Small intestine (tissue), 7 donors: Measurements from ENCODE around the gene PRKAR1B. TPM values are rescaled to one million over a fixed set of nuclear protein-coding genes. Genes with fewer than 3 reads are reported as not detected.

Source experiments
- DNase-seq, 2 donors: peaks; one replicate each; pipeline versions ENCODE4 v3.0.0 to v3.0.0-alpha.2; 2013
- FAIRE-seq: peaks from 2 replicates; lab custom pipeline; 2012; peaks lifted over from hg19 to GRCh38; lab: Jason Lieb, UNC
- H3K27ac ChIP-seq, 3 donors: one replicate each; pipeline ENCODE4 v1.5.1; 2013; ENCODE audit warnings: low read length in 2 of 3, mild to moderate bottlenecking in 2 of 3, control low read depth in 1 of 3, inconsistent platforms in 1 of 3, low read depth in 1 of 3, moderate library complexity in 1 of 3
- H3K27me3 ChIP-seq, 3 donors: one replicate each; pipeline ENCODE4 v1.6.1; 2013; ENCODE audit warnings: low read length in 3 of 3, inconsistent platforms in 1 of 3; ENCODE audit not compliant: control insufficient read depth in 3 of 3, insufficient read depth in 3 of 3
- H3K36me3 ChIP-seq, 3 donors: one replicate each; pipeline ENCODE4 v1.6.1; 2013; ENCODE audit warnings: low read length in 3 of 3, inconsistent platforms in 1 of 3, low read depth in 1 of 3, mild to moderate bottlenecking in 1 of 3, moderate library complexity in 1 of 3; ENCODE audit not compliant: control insufficient read depth in 3 of 3, insufficient read depth in 2 of 3
- H3K4me1 ChIP-seq, 3 donors: one replicate each; pipeline ENCODE4 v1.6.1; 2013; ENCODE audit warnings: low read length in 2 of 3, inconsistent platforms in 1 of 3, low read depth in 1 of 3, mild to moderate bottlenecking in 1 of 3, moderate library complexity in 1 of 3; ENCODE audit not compliant: control insufficient read depth in 3 of 3, insufficient read depth in 2 of 3
- H3K4me3 ChIP-seq, 3 donors: one replicate each; pipeline ENCODE4 v1.5.1; 2013; ENCODE audit warnings: low read length in 3 of 3, control low read depth in 1 of 3, inconsistent platforms in 1 of 3, low read depth in 1 of 3, mild to moderate bottlenecking in 1 of 3, moderate library complexity in 1 of 3
- H3K9me3 ChIP-seq, 2 donors: one replicate each; pipeline ENCODE4 v1.6.1; 2013; ENCODE audit warnings: low read depth in 1 of 2, low read length in 1 of 2; ENCODE audit not compliant: control insufficient read depth in 2 of 2, insufficient read depth in 1 of 2
- WGBS, 3 donors: extraction: QIAGEN DNeasy Blood & Tissue Kit; methylation state at CpG; one replicate each; pipeline ENCODE4 v1.1.7; 2013; 5-methylcytosine and 5-hydroxymethylcytosine counted together
- polyA plus RNA-seq, 4 donors: library from polyadenylated mRNA; stranded (reverse) in 3 of 4; unstranded in 1 of 4; fragments of 200-250 nt in 3 of 4; fragments of 120-200 nt in 1 of 4; gene quantifications; one replicate each; pipeline versions ENCODE4 v1.2.1 to v1.2.3, GENCODE V29; 2013
- donor health status: healthy with polysubstance abuse.
- donor health status: control.
- donor health status: control.
- donor health status: Bipolar disorder and iron deficiency.
- donor health status: healthy.

PRKAR1B gene
- polyA plus RNA-seq, 4 donors, result 9.5 to 32.3 (median 18.6) TPM

DNA sequence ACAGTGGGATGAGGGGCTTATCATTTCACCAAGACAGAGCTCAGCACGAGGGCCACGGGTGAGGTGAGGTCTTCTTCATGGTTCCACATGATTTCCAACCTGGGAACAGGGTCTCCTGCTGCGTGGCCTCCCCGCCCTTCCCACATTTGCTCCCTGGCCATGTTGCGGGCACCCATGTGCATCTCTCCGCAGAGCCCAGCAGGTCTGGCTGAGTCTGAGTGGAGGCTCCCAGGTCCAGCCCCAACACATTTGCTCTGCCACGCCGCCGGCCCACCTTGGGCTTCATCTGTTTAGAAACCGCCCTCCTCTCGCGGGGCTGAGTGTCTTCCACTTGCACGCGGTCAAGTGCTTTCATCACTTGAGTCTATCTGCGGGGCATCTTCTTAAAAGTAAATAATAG lies 14.8 kb upstream of the PRKAR1B start:
- FAIRE-seq (no peak), DNase-seq (no peak)
- no peak overlapping the region for H3K27ac ChIP-seq
- no peaks in the 10 kb centered on the region for H3K27me3 ChIP-seq
- H3K9me3 ChIP-seq, result no peaks in the 10 kb centered on the region
- WGBS, 3 donors, result 89 to 97% (median 90%) methylated on average over 15 of the region's 15 CpGs
- no peak overlapping the region for H3K4me3 ChIP-seq
- H3K4me1 ChIP-seq, result no peaks in the 10 kb centered on the region
- H3K36me3 ChIP-seq, result peaks cover 5 to 68% (median 6%) of the 10 kb centered on the region in 3 donors

GRCh38 chr7:741191-741671 lies 14.2 kb upstream of the PRKAR1B start:
- no peaks in the 10 kb centered on the region for H3K9me3 ChIP-seq
- no peak for DNase-seq
- H3K4me3 ChIP-seq, result no peak overlapping the region
- no peaks in the 10 kb centered on the region for H3K27me3 ChIP-seq
- H3K36me3 ChIP-seq, result peaks cover 5 to 63% (median 6%) of the 10 kb centered on the region in 3 donors
- no peak for FAIRE-seq
- WGBS, 3 donors, result 91 to 95% (median 94%) methylated on average over 17 of the region's 17 CpGs
- H3K4me1 ChIP-seq, result no peaks in the 10 kb centered on the region
- H3K27ac ChIP-seq, result no peak overlapping the region

DNA sequence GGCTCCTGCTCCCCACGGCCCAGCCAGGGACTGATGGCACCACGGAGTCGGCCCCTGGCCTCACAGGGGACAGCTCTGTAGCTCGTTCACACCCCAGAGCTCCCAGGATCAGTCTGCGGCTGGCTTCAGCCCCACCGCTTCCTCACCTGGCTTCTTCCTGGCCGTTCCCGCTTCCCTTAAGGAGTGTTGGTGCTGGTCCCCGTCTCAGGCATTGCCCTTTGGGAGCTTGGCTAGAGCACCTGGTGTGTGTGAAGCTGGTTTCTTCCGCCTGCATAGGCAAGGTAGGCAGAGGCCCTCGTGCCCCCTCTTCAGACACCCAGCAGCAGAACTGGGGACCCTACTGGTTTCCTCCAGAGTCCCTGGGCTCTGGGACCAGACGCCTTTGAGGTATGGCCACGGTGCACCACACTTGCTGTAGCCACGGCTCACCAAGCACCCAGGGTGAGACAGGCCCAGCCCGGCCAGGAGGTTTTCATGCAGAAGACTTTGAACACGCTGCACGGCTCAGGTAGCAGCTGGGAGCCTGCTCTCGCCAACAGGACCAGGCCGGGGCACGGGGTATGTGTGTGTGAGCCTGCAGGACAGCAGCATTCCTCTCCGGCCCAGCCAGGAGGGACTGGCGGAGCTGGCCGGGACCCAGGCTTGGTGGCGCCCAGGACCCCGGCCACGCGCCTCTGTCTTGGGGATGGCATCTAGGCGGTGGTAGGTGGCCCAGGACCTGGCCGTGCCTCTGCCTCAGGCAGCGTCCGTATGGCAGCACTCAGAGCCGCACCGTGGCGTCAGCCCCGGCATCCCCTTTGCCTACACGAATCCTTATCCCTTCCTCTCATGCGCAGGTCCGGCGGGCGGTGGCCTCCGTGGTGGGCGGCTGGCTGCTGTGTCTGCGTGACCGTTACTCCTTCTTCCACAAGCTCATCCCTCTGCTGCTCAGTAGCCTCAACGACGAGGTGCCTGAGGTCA lies 13.2 kb upstream of the PRKAR1B start:
- H3K4me1 ChIP-seq, result no peaks in the 10 kb centered on the region
- FAIRE-seq (no peak), DNase-seq (no peak)
- H3K9me3 ChIP-seq, result peaks cover 0 to 1% of the 10 kb centered on the region in 2 donors
- H3K36me3 ChIP-seq, result peaks cover 5 to 60% (median 6%) of the 10 kb centered on the region in 3 donors
- H3K27me3 ChIP-seq, result no peaks in the 10 kb centered on the region
- WGBS, 3 donors, result 95 to 98% (median 96%) methylated on average over 39 to 46 of the region's 46 CpGs
- H3K27ac ChIP-seq, result no peak overlapping the region
- H3K4me3 ChIP-seq, result no peak overlapping the region

GRCh38 chr7:739455-739982 lies 12.4 kb upstream of the PRKAR1B start:
- no peak for FAIRE-seq
- Histone ChIP-seq H3K9me3 (peaks cover 0 to 9% of the 10 kb centered on the region in 2 donors), H3K36me3 (peaks cover 5 to 59% (median 6%) of the 10 kb centered on the region in 3 donors), H3K4me1 (no peaks in the 10 kb centered on the region), H3K27ac (no peak overlapping the region), H3K4me3 (no peak overlapping the region), H3K27me3 (no peaks in the 10 kb centered on the region)
- 94 to 95% (median 95%) methylated on average over 31 of the region's 31 CpGs for WGBS, 3 donors
- DNase-seq, result no peak

DNA sequence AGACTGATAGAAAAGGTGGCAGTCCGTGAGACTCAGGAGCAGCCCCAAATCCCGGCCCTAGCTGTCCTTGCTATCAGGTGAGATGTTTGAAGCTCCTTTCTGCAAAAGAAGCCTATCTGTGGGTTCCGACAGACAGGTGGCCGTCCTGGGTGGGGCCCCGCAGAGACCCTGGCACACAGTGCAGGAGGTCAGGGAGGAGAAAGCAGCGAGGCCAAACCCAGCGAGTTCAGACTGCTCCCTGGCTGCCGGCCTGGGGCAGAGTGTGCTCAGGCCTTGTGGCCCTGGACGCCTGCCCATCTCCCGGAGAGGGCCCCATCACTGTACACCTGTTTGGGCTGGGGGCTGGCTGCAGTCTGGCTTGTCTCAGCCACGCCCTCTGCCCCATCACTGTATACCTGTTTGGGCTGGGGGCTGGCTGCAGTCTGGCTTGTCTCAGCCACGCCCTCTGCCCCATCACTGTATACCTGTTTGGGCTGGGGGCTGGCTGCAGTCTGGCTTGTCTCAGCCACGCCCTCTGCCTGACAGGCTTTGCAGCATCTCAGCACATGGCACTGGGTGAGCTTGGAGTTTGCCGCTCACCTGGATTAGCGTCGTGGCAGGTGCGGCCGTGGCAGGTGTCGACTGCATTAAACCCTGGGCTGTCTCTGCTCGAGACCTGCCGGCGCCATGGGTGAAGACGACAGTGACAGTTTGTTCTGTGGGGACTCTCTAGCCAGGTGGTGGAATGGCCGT lies 11.8 kb upstream of the PRKAR1B start:
- WGBS, 3 donors, result 83 to 96% (median 93%) methylated on average over 23 to 24 of the region's 24 CpGs
- no peaks in the 10 kb centered on the region for H3K4me1 ChIP-seq
- no peak for DNase-seq
- no peak overlapping the region for H3K27ac ChIP-seq
- peaks cover 5 to 59% (median 6%) of the 10 kb centered on the region in 3 donors for H3K36me3 ChIP-seq
- no peak for FAIRE-seq
- peaks cover 0 to 12% of the 10 kb centered on the region in 2 donors for H3K9me3 ChIP-seq
- H3K4me3 ChIP-seq, result no peak overlapping the region
- H3K27me3 ChIP-seq, result no peaks in the 10 kb centered on the region

DNA sequence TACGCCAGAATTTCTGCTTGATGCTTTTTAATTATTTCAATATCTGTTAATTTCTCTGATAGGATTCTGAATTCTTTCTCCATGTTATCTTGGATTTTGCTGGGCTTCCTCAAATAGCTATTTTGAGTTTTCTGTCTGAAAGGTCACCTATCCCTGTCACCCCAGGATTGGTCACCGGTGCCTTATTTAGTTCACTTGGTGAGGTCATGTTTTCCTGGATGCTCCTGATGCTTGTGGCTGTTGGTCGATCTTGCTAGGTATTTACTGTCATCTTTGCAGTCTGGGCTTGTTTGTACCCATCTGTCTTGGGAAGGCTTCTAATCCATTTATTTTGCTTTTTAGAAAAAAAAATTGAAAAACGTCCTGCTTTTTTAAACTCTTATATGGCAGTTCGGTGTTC lies 11.2 kb upstream of the PRKAR1B start:
- Histone ChIP-seq H3K36me3 (peaks cover 5 to 55% (median 6%) of the 10 kb centered on the region in 3 donors), H3K27me3 (no peaks in the 10 kb centered on the region), H3K27ac (no peak overlapping the region), H3K4me3 (no peak overlapping the region), H3K4me1 (no peaks in the 10 kb centered on the region), H3K9me3 (peaks cover 0 to 12% of the 10 kb centered on the region in 2 donors)
- DNase-seq (no peak), FAIRE-seq (no peak)
- WGBS, 3 donors, result 90 to 96% (median 95%) methylated on average over 5 of the region's 5 CpGs

GRCh38 chr7:734808-735207 lies 7.7 kb upstream of the PRKAR1B start:
- no peak for FAIRE-seq
- Histone ChIP-seq H3K27me3 (no peaks in the 10 kb centered on the region), H3K4me3 (no peak overlapping the region), H3K9me3 (peaks cover 0 to 12% of the 10 kb centered on the region in 2 donors), H3K27ac (no peak overlapping the region), H3K36me3 (peaks cover 1 to 45% (median 2%) of the 10 kb centered on the region in 3 donors), H3K4me1 (peaks cover 0 to 12% (median 0%) of the 10 kb centered on the region in 3 donors)
- WGBS, 3 donors, result 97 to 98% (median 98%) methylated on average over 11 of the region's 11 CpGs
- DNase-seq, result no peak

DNA sequence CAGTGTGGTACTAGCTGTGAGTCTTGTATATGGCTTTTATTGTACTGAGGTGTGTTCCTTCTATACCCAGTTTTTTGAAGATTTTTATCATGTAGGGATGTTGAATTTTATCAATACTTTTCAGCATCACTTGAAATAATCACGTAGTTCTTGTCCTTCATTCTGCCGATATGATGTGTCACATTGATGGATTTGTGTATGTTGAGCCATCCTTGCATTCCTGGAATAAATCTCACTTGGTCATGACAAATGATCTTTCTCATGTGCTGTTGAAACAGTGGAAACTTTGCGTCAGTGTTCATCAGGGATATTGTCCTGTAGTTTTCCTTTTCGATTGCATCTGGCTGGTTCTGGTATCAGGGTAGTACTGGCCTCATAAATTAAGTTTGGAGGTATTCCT lies 7.1 kb upstream of the PRKAR1B start:
- 98 to 99% (median 99%) methylated on average over 4 of the region's 4 CpGs for WGBS, 3 donors
- FAIRE-seq (no peak), DNase-seq (no peak)

More for the DNA sequence above, 7.1 kb upstream of the PRKAR1B start:
- H3K27ac ChIP-seq, result no peak overlapping the region
- H3K27me3 ChIP-seq, result no peaks in the 10 kb centered on the region
- peaks cover 1 to 45% (median 2%) of the 10 kb centered on the region in 3 donors for H3K36me3 ChIP-seq
- peaks cover 0 to 12% (median 0%) of the 10 kb centered on the region in 3 donors for H3K4me1 ChIP-seq
- H3K9me3 ChIP-seq, result peaks cover 0 to 12% of the 10 kb centered on the region in 2 donors
- no peak overlapping the region for H3K4me3 ChIP-seq
